ENCODE results near the gene FMNL2. TPM values are rescaled to one million over a fixed set of nuclear protein-coding genes. Genes with fewer than 3 reads are reported as not detected.

FMNL2 gene
- total RNA-seq, 4 donors from 2014 or later = 50.5 to 96.7 (median 79.6) TPM

GRCh38 chr2:152646775-152647174 lies 311.8 kb downstream of the FMNL2 start:
- no peak for TF ChIP-seq CTCF (IDR thresholded peaks at IDR 0.05; ENCODE audit: low read depth)

GRCh38 chr2:152647552-152647951 lies 312.6 kb downstream of the FMNL2 start:
- no peak for TF ChIP-seq CTCF (IDR thresholded peaks at IDR 0.05; ENCODE audit: low read depth)

GRCh38 chr2:152648336-152648735 lies 313.4 kb downstream of the FMNL2 start:
- TF ChIP-seq CTCF (IDR thresholded peaks at IDR 0.05; ENCODE audit: low read depth) = no peak

GRCh38 chr2:152649997-152650396 lies 315.0 kb downstream of the FMNL2 start:
- TF ChIP-seq CTCF (IDR thresholded peaks at IDR 0.05; ENCODE audit: low read depth) = no peak

DNA sequence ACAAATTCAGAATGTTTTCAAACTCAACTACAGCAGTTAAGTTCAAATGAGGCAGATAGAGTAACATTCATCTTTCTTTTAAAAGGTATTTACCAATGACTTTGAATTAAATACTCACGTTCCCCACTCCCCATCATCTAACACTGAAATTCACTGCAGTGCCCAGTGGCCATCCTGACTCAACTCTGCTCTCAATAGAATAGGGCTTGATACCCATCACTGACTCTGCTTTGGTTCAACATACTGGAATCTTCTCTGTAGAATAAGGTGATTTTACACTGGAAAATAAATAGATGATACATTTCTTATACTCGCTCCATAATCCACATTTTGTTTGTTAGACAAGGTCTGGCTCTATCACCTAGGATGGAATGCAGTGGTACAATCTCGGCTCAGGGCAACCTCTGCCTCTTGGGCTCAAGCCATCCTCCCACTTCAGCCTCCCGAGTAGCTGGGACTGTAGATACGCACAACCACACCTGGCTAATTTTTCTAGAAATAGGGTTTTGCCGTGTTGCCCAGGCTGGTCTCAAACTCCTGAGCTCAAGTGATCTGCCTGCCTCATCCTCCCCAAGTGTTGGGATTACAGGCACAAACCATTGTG lies 315.9 kb downstream of the FMNL2 start:
- no peak for TF ChIP-seq CTCF (IDR thresholded peaks at IDR 0.05; ENCODE audit: low read depth)

- no peak for TF ChIP-seq CTCF (IDR thresholded peaks at IDR 0.05; ENCODE audit: low read depth)
Measured at GRCh38 chr2:152651834-152652233, 316.9 kb downstream of the FMNL2 start.

DNA sequence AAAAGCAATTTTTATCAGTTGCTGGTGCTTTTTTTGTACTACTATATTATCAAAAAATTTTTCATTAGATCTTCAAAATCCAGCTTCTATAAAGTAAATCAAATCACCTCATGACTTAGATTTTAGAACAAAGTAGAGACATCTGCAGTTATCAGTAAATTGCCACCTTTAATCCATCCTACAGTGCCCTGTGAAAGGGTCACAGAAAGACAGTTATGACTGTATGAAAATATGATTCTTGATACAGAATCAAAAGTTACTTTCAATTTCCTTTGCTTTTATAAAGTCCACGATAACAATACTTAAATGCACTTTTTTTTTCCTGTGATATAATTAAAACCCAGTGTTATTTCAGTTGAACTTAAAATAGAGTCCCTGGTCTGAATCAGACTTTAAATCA lies 320.9 kb downstream of the FMNL2 start:
- TF ChIP-seq CTCF (IDR thresholded peaks at IDR 0.05; ENCODE audit: low read depth) = no peak
